Ascending aorta (tissue), 2 donors: ENCODE measurements around the gene FLNC. TPM values are rescaled to one million over a fixed set of nuclear protein-coding genes. Genes with fewer than 3 reads are reported as not detected.
A peak's percentile ranks its signal among the peaks of the same experiment; 100 is the strongest.

Experiments used
- DNase-seq, 2 donors: peaks; one replicate each; pipeline ENCODE4 v3.0.0-alpha.2; 2019; ENCODE audit warnings: low spot score in 2 of 2
- H3K27ac ChIP-seq, 2 donors: fragments of 200-600 bp; sonication (generic); one replicate each; pipeline ENCODE4 v1.5.1; 2016 to 2017; ENCODE audit warnings: mild to moderate bottlenecking in 1 of 2
- H3K27me3 ChIP-seq: fragments of 200-600 bp; sonication (generic); one replicate; pipeline ENCODE4 v1.5.1; 2017
- H3K36me3 ChIP-seq, 2 donors: fragments of 200-600 bp; sonication (generic); one replicate each; pipeline ENCODE4 v1.5.1; 2016
- H3K4me1 ChIP-seq, 2 donors: fragments of 200-600 bp; sonication (generic); one replicate each; pipeline ENCODE4 v1.5.1; 2016 to 2017; ENCODE audit warnings: mild to moderate bottlenecking in 1 of 2
- H3K4me3 ChIP-seq, 2 donors: fragments of 200-600 bp; sonication (generic); one replicate each; pipeline ENCODE4 v1.5.1; 2016 to 2017; ENCODE audit warnings: mild to moderate bottlenecking in 1 of 2
- H3K9me3 ChIP-seq, 2 donors: fragments of 200-600 bp; sonication (generic); one replicate each; pipeline ENCODE4 v1.5.1; 2016
- intact Hi-C: fragments of 100-400 bp; cut with DNase I; formaldehyde crosslinking; loops from one replicate; pipeline ENCODE4 v1.15.1; 2023
- total RNA-seq: library from RNA; depleted of rRNA; stranded (reverse); fragments of >200 nt; gene quantifications from one replicate; pipeline ENCODE4 v1.1.0, GENCODE V29; 2016
- TF ChIP-seq, protein P1 (sequence below), 3 experiments: fragments of 200-600 bp in 2 of 3; fragments of 450-650 bp in 1 of 3; sonication (generic) in 2 of 3; IDR thresholded peaks; one replicate each; pipeline ENCODE4 v1.5.1; 2016 to 2019; ENCODE audit warnings: antibody characterized with exemption in 3 of 3, mild to moderate bottlenecking in 1 of 3, moderate library complexity in 1 of 3

FLNC gene
- total RNA-seq, 1 donor from 2014 or later, result 117 TPM

- no peaks in the 10 kb centered on the region for H3K36me3 ChIP-seq
- no peak for DNase-seq
- peaks cover 3 to 16% of the 10 kb centered on the region in 2 donors for H3K4me1 ChIP-seq
- H3K4me3 ChIP-seq, result no peak overlapping the region
- intact Hi-C loops, result no loop called here
- no peaks in the 10 kb centered on the region for H3K27me3 ChIP-seq
- H3K9me3 ChIP-seq, result no peaks in the 10 kb centered on the region
- TF ChIP-seq, protein P1, sequence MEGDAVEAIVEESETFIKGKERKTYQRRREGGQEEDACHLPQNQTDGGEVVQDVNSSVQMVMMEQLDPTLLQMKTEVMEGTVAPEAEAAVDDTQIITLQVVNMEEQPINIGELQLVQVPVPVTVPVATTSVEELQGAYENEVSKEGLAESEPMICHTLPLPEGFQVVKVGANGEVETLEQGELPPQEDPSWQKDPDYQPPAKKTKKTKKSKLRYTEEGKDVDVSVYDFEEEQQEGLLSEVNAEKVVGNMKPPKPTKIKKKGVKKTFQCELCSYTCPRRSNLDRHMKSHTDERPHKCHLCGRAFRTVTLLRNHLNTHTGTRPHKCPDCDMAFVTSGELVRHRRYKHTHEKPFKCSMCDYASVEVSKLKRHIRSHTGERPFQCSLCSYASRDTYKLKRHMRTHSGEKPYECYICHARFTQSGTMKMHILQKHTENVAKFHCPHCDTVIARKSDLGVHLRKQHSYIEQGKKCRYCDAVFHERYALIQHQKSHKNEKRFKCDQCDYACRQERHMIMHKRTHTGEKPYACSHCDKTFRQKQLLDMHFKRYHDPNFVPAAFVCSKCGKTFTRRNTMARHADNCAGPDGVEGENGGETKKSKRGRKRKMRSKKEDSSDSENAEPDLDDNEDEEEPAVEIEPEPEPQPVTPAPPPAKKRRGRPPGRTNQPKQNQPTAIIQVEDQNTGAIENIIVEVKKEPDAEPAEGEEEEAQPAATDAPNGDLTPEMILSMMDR (IDR thresholded peaks at IDR 0.05), result no peak
- no peak overlapping the region for H3K27ac ChIP-seq
These were observed 44.5 kb upstream of the FLNC start for GRCh38 chr7:128785738-128786137.

DNA sequence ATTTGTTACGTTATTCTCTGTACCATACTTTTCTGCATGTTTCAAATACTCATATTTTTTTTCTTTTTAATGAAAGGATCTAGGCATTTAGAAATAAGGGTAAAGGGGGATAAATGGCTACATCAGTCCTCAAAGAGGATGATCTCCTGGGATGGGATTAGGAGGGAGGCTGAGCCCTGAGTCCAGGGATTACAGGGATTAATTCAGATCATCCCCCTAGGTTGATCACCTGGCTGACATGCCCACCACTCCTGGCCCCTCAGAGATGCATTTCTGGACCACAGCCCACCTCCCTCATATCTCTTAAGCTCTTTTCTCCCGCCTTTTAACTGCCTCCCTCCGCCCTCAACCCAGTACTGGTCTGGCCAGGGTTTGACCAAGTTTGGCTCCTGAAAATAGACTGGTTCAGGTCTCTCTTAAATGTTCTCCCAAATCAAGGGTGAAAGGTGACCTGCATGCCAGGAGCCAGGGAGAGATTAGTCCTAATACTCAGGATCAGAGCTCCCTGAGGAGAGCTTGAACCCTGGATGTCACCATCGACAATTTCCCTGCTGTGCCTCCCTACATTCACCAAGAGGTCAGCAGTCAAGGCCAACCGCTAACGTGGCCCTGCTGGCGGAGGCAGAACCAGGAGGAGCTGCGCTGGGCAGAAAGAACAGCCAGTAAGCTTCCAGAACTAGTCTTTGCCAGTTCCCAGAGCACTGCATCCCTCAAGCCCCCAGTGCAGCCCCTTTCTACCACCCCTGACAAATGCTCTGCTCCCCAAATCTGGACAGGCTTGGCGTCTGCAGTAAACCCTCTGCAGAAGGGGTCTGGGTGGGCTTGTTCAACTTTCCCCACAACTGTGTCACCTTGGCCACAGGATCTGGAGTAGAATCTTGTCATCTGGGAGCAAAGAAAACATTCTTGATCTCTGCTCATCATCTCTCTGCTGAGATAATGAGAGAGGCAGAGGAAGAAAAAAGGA lies 41.5 kb upstream of the FLNC start:
- no peak for DNase-seq
- Histone ChIP-seq H3K27me3 (no peaks in the 10 kb centered on the region), H3K4me1 (peaks cover 7 to 14% of the 10 kb centered on the region in 2 donors), H3K27ac (no peak overlapping the region), H3K36me3 (no peaks in the 10 kb centered on the region), H3K9me3 (no peaks in the 10 kb centered on the region), H3K4me3 (no peak overlapping the region)
- intact Hi-C loops, result no loop called here
- TF ChIP-seq, protein P1 (IDR thresholded peaks at IDR 0.05), result no peak

DNA sequence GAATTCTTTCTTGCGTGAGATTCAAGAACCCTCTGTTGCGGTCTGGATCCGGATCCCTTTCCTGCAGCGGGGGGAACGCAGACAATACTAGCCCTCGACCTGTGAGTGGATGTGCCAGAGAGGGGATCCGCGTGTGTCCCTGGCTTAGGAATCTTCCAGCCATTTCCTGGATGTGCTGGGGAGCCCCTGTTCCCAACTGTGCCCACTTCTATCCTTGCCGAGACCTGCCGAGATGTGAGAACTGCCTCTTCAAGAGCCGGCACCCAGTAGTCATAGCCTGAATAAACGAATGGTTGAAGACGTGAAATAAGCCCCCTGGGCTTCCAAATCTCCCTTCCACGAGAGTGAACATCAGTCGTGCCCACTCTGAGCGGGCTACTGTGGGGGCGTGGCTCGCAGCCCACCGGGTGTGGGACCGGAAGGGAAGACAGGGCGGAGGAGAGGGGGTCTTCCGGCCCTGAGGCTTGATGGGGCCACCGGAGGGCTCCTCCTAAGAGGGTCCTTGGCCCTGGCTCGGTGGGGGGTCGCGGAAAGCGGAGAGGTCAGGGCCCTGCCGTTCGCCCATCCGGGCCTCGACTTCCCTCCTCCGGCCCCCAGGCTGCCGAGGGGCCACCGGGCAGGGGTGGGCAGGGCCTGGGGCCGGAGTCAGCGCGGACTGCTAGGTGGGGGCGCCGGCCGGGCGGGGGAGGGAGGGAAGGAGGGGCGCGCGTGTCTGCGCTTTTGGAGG lies 39.7 kb upstream of the FLNC start:
- intact Hi-C loops, result loop anchor here (1.0 to 5.0 kb wide), 4 partner anchors 33 to 72 kb away; partner anchors contain the start of genes ATP6V1F, CALU and FLNC
- Histone ChIP-seq H3K27me3 (no peaks in the 10 kb centered on the region), H3K36me3 (no peaks in the 10 kb centered on the region), H3K4me3 (peak overlapping the region; percentile 74 to 89), H3K9me3 (no peaks in the 10 kb centered on the region), H3K4me1 (peaks cover 7 to 12% of the 10 kb centered on the region in 2 donors), H3K27ac (peak overlapping the region; percentile 55 to 78)
- TF ChIP-seq, protein P1 (IDR thresholded peaks at IDR 0.05), result no peak
- DNase-seq, result no peak

- intact Hi-C loops, result loop anchor here (1.0 to 5.0 kb wide), 4 partner anchors 34 to 71 kb away; partner anchors contain the start of genes ATP6V1F, CALU and FLNC
- Histone ChIP-seq H3K27me3 (no peaks in the 10 kb centered on the region), H3K27ac (peak within 1 kb of the TSS; percentile 55 to 78), H3K36me3 (no peaks in the 10 kb centered on the region), H3K9me3 (no peaks in the 10 kb centered on the region), H3K4me1 (peaks cover 7 to 12% of the 10 kb centered on the region in 2 donors), H3K4me3 (peak within 1 kb of the TSS; percentile 74 to 89)
- peak; percentile 17 to 86 for DNase-seq
- TF ChIP-seq, protein P1 (IDR thresholded peaks at IDR 0.05), result no peak
These were observed 38.9 kb upstream of the FLNC start, which contains the start of gene CCDC136 for GRCh38 chr7:128791121-128791971. Gene CCDC136 (plus strand): TSS chr7:128791968. CDS start chr7:128792412, 444 bp downstream.

GRCh38 chr7:128791972-128792327 lies 38.3 kb upstream of the FLNC start:
- H3K27me3 ChIP-seq, result no peaks in the 10 kb centered on the region
- H3K4me3 ChIP-seq, result peak overlapping the region; percentile 74 to 89
- H3K36me3 ChIP-seq, result no peaks in the 10 kb centered on the region
- TF ChIP-seq, protein P1 (IDR thresholded peaks at IDR 0.05), result no peak
- intact Hi-C loops, result loop anchor here (1.0 to 5.0 kb wide), 4 partner anchors 35 to 70 kb away; partner anchors contain the start of genes ATP6V1F, CALU and FLNC
- H3K9me3 ChIP-seq, result no peaks in the 10 kb centered on the region
- DNase-seq, result no peak
- H3K27ac ChIP-seq, result peak overlapping the region in 1 of 2 donors; percentile 78
- peaks cover 7 to 12% of the 10 kb centered on the region in 2 donors for H3K4me1 ChIP-seq
